ENCODE data around the gene GTF2F2.

DNA sequence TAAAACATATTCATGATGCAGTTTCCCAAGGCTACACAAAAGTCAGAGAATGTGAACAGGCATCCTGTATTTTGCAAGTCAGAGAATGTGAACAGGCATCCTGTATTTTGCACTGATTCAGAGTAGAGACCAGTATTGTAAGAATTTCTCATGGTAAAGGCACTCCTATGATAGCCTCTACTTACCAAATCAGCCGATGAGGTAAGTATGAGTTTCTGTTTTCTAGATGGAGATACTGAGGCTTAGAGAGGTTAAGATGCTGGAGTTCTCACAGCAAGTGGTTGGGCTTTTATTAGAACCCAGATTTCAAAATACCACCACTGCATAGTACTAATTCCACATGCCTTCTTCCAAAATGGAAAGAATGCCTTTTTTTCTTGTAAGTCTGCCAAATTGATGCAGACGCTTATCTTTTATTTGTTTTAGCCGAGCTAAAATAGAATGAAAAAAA, 208.4 kb downstream of the GTF2F2 start:
- TF ChIP-seq CTCF (IDR thresholded peaks at IDR 0.05; ENCODE audit: low read length) (no peak), EZH2 (IDR thresholded peaks at IDR 0.05; ENCODE audit: borderline replicate concordance, low read length) (no peak)

Data from OCI-LY1 (cell line).